ENCODE measurements around the gene ARHGAP18.

ARHGAP18 gene

DNA sequence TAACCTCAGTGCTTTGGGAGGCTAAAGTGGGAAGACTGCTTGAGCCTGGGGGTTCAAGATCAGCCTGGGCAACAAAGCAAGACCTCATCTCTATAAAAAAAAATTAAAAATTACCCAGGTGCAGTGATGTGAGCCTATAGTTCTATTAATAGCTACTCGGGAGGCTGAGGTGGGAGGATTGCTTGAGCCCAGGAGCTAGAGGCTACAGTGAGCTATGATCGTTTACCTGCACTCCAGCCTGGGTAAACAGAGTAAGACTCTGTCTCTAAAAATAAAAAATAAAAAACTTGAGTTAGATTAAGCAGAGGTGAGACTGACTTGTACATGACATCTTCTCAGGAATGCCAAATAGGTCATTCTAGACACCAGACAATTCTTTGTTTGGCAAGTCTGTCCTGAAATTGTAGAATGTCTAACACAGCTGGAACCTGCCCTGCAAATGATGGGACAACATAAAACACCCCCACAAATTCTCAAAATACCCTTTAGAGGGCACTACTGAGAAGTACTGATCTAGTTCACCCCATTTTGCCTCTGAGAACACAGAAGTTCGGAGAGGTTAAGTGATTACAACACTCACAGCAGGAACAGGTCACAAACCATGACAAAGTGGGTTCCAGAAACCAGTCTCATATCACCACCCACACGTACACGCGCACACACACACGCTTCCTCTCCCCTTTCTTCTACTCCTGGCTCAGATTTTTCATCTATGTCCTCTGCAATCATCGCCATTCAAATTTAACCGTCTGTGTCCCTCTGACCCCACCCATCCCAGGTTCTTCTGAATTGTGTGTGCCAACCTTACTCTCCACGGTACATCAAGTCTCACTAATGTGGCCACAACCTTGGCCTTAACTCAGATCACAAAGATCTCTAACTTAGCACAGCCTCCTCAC, 38.3 kb downstream of the ARHGAP18 start:
- no peak for DNase-seq (ENCODE audit: extremely low read depth, low read depth)
- TF ChIP-seq, protein P1, sequence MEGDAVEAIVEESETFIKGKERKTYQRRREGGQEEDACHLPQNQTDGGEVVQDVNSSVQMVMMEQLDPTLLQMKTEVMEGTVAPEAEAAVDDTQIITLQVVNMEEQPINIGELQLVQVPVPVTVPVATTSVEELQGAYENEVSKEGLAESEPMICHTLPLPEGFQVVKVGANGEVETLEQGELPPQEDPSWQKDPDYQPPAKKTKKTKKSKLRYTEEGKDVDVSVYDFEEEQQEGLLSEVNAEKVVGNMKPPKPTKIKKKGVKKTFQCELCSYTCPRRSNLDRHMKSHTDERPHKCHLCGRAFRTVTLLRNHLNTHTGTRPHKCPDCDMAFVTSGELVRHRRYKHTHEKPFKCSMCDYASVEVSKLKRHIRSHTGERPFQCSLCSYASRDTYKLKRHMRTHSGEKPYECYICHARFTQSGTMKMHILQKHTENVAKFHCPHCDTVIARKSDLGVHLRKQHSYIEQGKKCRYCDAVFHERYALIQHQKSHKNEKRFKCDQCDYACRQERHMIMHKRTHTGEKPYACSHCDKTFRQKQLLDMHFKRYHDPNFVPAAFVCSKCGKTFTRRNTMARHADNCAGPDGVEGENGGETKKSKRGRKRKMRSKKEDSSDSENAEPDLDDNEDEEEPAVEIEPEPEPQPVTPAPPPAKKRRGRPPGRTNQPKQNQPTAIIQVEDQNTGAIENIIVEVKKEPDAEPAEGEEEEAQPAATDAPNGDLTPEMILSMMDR (IDR thresholded peaks at IDR 0.05; ENCODE audit: low read depth, low read length): no peak; the same call in 1 of the 2 replicates

DNA sequence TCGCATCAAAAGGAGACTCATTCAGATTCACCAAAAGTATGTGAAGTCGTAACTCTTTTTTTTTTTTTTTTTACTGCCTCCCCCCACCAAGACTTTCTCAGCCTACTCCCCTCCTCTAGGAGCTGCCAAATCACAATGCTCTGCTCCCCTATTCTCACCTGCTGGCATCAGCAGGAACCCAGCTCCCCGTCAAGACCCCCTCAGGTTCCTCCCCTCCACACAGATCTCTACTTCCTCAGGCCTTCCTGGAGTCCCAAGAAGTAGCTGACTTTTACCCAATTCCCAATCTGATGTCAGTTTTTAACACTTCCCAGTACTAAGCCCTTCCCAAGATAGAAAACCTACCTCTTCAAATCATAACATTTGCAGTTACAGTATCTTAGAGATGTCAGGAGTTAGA, 39.3 kb downstream of the ARHGAP18 start:
- DNase-seq (ENCODE audit: extremely low read depth, low read depth): no peak
- TF ChIP-seq, protein P1 (IDR thresholded peaks at IDR 0.05; ENCODE audit: low read depth, low read length): no peak

DNA sequence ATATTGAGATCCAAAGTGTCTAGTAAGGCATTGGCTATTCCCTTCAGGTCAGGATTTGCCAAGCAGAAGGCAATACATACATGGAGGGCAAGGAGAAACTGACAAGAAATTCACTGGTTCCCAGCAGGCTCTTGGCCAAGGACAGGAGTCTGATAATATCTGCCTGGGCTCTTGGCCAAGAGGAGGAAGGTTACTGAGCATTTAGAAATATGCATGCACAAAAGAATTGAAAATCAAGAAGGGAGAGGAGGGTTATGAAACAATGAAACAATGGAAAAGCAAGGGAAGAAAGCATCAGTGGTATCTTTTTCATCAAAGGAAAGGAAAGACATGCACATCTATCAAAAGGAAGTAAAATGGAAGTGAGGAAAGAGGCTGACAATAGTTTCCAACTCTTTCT, 42.4 kb downstream of the ARHGAP18 start:
- DNase-seq (ENCODE audit: extremely low read depth, low read depth): peak; percentile 56
- TF ChIP-seq, protein P1 (IDR thresholded peaks at IDR 0.05; ENCODE audit: low read depth, low read length): no peak

DNA sequence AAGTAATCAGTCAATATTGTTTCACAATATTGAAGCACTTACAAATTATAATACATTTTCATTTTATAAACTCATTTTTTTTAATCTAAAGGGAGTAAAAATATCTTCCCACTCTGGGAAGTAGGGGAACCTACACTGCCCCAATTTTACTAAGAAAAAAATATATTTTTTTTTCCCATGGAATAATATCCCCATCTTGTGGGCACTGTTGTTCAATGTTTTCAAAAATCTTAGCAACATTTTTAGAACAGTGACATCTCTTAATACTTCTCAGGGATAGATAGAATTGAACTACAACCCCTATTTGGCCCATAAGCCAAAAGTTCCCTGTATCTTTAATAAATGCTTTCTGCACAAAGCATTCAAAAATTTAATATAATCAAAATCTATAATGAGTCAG, 42.9 kb downstream of the ARHGAP18 start:
- DNase-seq (ENCODE audit: extremely low read depth, low read depth): no peak
- TF ChIP-seq, protein P1 (IDR thresholded peaks at IDR 0.05; ENCODE audit: low read depth, low read length): no peak; the same call in 1 of the 2 replicates

DNA sequence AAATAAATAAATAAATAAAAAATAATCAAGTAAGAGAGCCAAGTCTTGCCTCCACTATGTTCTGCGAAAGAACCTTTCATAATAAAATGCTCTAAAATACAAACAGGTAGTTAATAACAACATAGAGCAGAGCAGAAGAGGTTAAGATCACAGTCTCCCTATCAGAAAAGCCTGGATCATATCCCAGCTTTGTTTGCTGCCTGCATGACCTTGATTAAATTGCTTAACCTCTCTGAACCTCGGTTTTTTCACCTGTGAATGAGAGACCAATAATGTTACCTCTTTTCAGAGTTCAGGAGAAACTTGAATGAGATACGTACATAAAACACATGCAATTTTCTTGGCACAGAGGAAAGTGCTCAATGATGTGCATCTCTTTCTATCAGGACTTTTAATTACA, 44.4 kb downstream of the ARHGAP18 start:
- TF ChIP-seq, protein P1 (IDR thresholded peaks at IDR 0.05; ENCODE audit: low read depth, low read length): no peak
- DNase-seq (ENCODE audit: extremely low read depth, low read depth): no peak

DNA sequence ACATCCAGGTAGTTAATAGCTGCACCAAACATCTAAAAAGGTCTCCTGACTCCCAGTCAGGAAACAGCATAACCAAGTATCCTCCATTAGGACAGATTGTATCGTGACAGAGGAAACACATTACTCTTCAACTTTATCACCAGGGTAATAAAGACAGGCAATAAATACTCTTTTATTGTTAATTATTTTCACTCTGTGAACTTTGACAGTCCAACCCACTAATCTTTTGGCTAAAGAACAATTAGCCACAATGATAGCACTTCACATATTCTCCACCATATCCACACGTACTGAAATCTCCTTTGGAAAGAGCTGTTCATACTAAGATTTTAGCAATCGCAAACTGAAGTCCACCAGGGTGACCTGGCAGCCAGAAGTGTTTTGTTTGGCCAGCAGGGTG, 46.4 kb downstream of the ARHGAP18 start:
- DNase-seq (ENCODE audit: extremely low read depth, low read depth): no peak
- TF ChIP-seq, protein P1 (IDR thresholded peaks at IDR 0.05; ENCODE audit: low read depth, low read length): no peak

DNA sequence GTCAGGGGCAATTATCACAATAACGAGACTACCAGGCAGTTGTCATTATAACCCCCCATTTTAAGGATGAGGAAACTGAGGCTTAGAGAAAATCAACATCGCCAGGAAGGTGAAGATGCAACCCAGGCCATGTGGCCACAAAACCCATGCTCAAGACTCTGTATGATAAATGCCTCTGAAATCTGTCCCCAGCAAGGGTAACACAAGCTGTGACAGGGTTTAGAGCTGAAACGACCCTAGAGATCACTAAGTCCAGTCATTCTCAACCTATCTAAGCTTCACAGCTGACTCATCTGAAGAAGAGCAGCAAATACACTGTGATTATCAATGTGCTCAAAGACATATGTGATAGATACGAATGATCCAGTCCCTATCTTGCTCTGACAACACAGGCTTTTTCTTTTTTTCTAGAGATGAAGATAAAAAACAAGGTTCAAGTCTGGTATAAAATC, 47.0 kb downstream of the ARHGAP18 start:
- no peak for DNase-seq (ENCODE audit: extremely low read depth, low read depth)
- TF ChIP-seq, protein P1 (IDR thresholded peaks at IDR 0.05; ENCODE audit: low read depth, low read length): no peak

Data from AG09319 (cell line).